K562 (cell line): ENCODE results near the gene GNAI2. TPM values are rescaled to one million over a fixed set of nuclear protein-coding genes. Genes with fewer than 3 reads are reported as not detected.
A peak's percentile ranks its signal among the peaks of the same experiment; 100 is the strongest.

ENCODE experiments used
- ATAC-seq: fragments of 200-7000 bp; cut with Tn5 transposase; 3 replicates; pipeline ENCODE4 v1.9.1; 2020; ENCODE audit warnings: moderate library complexity
- BruUV-seq: library from RNA; stranded (reverse); fragments of 400-500 nt; replicated peaks from 2 replicates; lab custom pipeline; 2021; lab: Mats Ljungman, UMichigan
- CTCF ChIA-PET: fragments of 300-600 bp; formaldehyde crosslinking; extraction: SDS; loops from one replicate; lab custom pipeline; 2021; ENCODE audit warnings: low intra/inter-chr PET ratio; lab: Yijun Ruan, JAX
- POLR2A ChIA-PET: fragments of 300-600, 350-650 bp; sonication (Branson Sonifier 250); formaldehyde crosslinking; extraction: SDS; loops from one replicate; lab custom pipeline; 2021; ENCODE audit warnings: antibody characterized with exemption, inconsistent platforms; lab: Yijun Ruan, JAX
- DNase-seq, 4 experiments: peaks; one replicate each; pipeline versions ENCODE4 v3.0.0 to v3.0.0-alpha.2; 2011 to 2018; ENCODE audit warnings: low spot score in 3 of 4, mixed read lengths in 3 of 4; ENCODE audit errors: extremely low read depth in 1 of 4
- FAIRE-seq: peaks from 2 replicates; lab custom pipeline; 2011; peaks lifted over from hg19 to GRCh38; lab: Jason Lieb, UNC
- H2AFZ ChIP-seq: 2 replicates; pipeline ENCODE4 v1.6.0; 2011; ENCODE audit warnings: low read depth, low read length, control low read depth, inconsistent platforms
- H3K27ac ChIP-seq: fragments of 200-600 bp; 3 replicates; pipeline ENCODE4 v1.8.0; 2011; ENCODE audit warnings: low read depth, mild to moderate bottlenecking, control low read depth, inconsistent platforms, low read length, moderate library complexity, mixed read lengths; ENCODE audit errors: extremely low read depth
- H3K27me3 ChIP-seq, 2 experiments: fragments of 300-600 bp in 1 of 2; 2 replicates in 1 of 2; 3 replicates in 1 of 2; pipeline versions ENCODE4 v1.6.0 to v1.8.0; 2011; ENCODE audit warnings: inconsistent platforms in 2 of 2, low read length in 2 of 2, mild to moderate bottlenecking in 1 of 2, mixed read lengths in 1 of 2, moderate library complexity in 1 of 2; ENCODE audit not compliant: control insufficient read depth in 2 of 2, insufficient read depth in 2 of 2
- H3K36me3 ChIP-seq: fragments of 300-600 bp; 3 replicates; pipeline ENCODE4 v1.8.0; 2011; ENCODE audit warnings: mild to moderate bottlenecking, low read length, inconsistent platforms; ENCODE audit not compliant: control insufficient read depth, insufficient read depth
- H3K4me1 ChIP-seq, 2 experiments: fragments of 200-600 bp in 1 of 2; replicated peaks in 1 of 2; 2 replicates in 1 of 2; 3 replicates in 1 of 2; pipeline versions ENCODE4 v1.5.1 to v1.8.0; 2011; ENCODE audit warnings: inconsistent platforms in 2 of 2, low read length in 2 of 2, mild to moderate bottlenecking in 1 of 2, mixed read lengths in 1 of 2, moderate library complexity in 1 of 2; ENCODE audit not compliant: control insufficient read depth in 2 of 2, insufficient read depth in 2 of 2
- H3K4me2 ChIP-seq: 2 replicates; pipeline ENCODE4 v1.6.1; 2011; ENCODE audit warnings: low read length, control low read depth, inconsistent platforms, mixed read lengths; ENCODE audit not compliant: insufficient read depth
- H3K4me3 ChIP-seq: fragments of 200-600 bp; sonication (generic), shearing (Covaris generic); 2 replicates; pipeline ENCODE4 v1.5.1; 2016; ENCODE audit warnings: control low read depth, inconsistent platforms
- H3K79me2 ChIP-seq: fragments of 200-600 bp; 3 replicates; pipeline ENCODE4 v1.8.0; 2011; ENCODE audit warnings: low read length, inconsistent platforms; ENCODE audit not compliant: control insufficient read depth, insufficient read depth
- H3K9ac ChIP-seq, 2 experiments: 2 replicates each; pipeline versions ENCODE4 v1.6.0 to v1.6.1; 2011; ENCODE audit warnings: low read depth in 2 of 2, low read length in 2 of 2, control low read depth in 1 of 2, inconsistent platforms in 1 of 2, mild to moderate bottlenecking in 1 of 2, mixed read lengths in 1 of 2; ENCODE audit not compliant: insufficient read depth in 1 of 2
- H3K9me1 ChIP-seq: one replicate; pipeline ENCODE4 v1.6.0; 2011; ENCODE audit warnings: inconsistent platforms, mild to moderate bottlenecking, low read length, moderate library complexity; ENCODE audit not compliant: control insufficient read depth, insufficient read depth
- H3K9me3 ChIP-seq: replicated peaks from 2 replicates; pipeline ENCODE4 v1.5.1; 2011; ENCODE audit warnings: low read depth, low read length, inconsistent platforms; ENCODE audit not compliant: control insufficient read depth, insufficient read depth
- H4K20me1 ChIP-seq: replicated peaks from 2 replicates; pipeline ENCODE4 v1.6.1; 2011; ENCODE audit warnings: low read length, inconsistent platforms, mixed read lengths; ENCODE audit not compliant: control insufficient read depth, insufficient read depth
- CSDE1 ChIP-seq, 2 experiments: fragments of 450-650 bp; IDR thresholded peaks; 2 replicates each; pipeline ENCODE4 v1.6.1; 2016; ENCODE audit warnings: mild to moderate bottlenecking in 1 of 2
- IRF2 ChIP-seq: sonication (generic); formaldehyde crosslinking; IDR thresholded peaks from 2 replicates; pipeline ENCODE4 v1.8.1; 2022; ENCODE audit warnings: mild to moderate bottlenecking, missing genetic modification reagents
- L3MBTL2 ChIP-seq: fragments of 450-650 bp; IDR thresholded peaks from 2 replicates; pipeline ENCODE4 v1.6.1; 2016; ENCODE audit warnings: mild to moderate bottlenecking, moderate library complexity
- RAD21 ChIP-seq, 2 experiments: fragments of 250-450 bp in 1 of 2; fragments of 450-650 bp in 1 of 2; sonication (Bioruptor Pico) in 1 of 2; formaldehyde crosslinking in 1 of 2; IDR thresholded peaks in 1 of 2; conservative IDR thresholded peaks in 1 of 2; 2 replicates each; pipeline versions ENCODE4 v1.4.0 to v1.8.0; 2020 to 2022; ENCODE audit warnings: mild to moderate bottlenecking in 2 of 2, moderate library complexity in 1 of 2
- RCOR1 ChIP-seq, 2 experiments: IDR thresholded peaks; 2 replicates each; pipeline ENCODE4 v1.6.1; 2012; ENCODE audit warnings: low read depth in 2 of 2, low read length in 2 of 2, borderline replicate concordance in 1 of 2, improper control_type of control experiment in 1 of 2
- SIN3A ChIP-seq, 2 experiments: fragments of 150-350 bp in 1 of 2; IDR thresholded peaks; 2 replicates each; pipeline ENCODE4 v1.6.1; 2011 to 2016; ENCODE audit warnings: borderline replicate concordance in 2 of 2, low read depth in 2 of 2, low read length in 2 of 2, mild to moderate bottlenecking in 2 of 2, moderate library complexity in 2 of 2; ENCODE audit not compliant: control insufficient read depth in 1 of 2
- SIN3B ChIP-seq: fragments of 450-650 bp; IDR thresholded peaks from 2 replicates; pipeline ENCODE4 v1.6.1; 2017; ENCODE audit warnings: low read depth, mild to moderate bottlenecking, moderate library complexity
- WGBS: fragments of 100-300 bp; shearing (Covaris generic); methylation state at CpG from one replicate; pipeline ENCODE4 v1.1.6; 2016; ENCODE audit warnings: low coverage, mixed read lengths; ENCODE audit not compliant: insufficient coverage; ENCODE audit errors: missing lambda C conversion rate; 5-methylcytosine and 5-hydroxymethylcytosine counted together
- in situ Hi-C: fragments of 300-500 bp; cut with MboI; formaldehyde crosslinking; loops from 4 replicates; pipeline ENCODE4 v1.15.0; 2018; ENCODE audit warnings: inconsistent platforms, mixed read lengths
- intact Hi-C: fragments of 100-400 bp; cut with micrococcal nuclease; formaldehyde crosslinking; loops from 2 replicates; pipeline ENCODE4 v1.14.2; 2022
- polyA plus RNA-seq, 8 experiments: library from polyadenylated mRNA; depleted of rRNA in 4 of 8; stranded (reverse) in 5 of 8; unstranded in 3 of 8; fragments of >200 nt; fragmentation: Nextera tagmentation in 2 of 8; fragmentation: Illumina TruSeq in 1 of 8; extraction: Ambion mirVana in 2 of 8; extraction: Trizol in 1 of 8; gene quantifications; 2 replicates each; pipeline versions ENCODE4 v1.2.1 to v1.2.3, GENCODE V29; 2011 to 2014; ENCODE audit warnings: inconsistent platforms in 1 of 8, missing spikeins in 1 of 8
- total RNA-seq, 7 experiments: library from RNA; depleted of rRNA in 6 of 7; stranded (reverse); fragments of >200 nt in 6 of 7; fragmentation: Illumina TruSeq in 2 of 7; extraction: Trizol in 2 of 7; gene quantifications; 2 replicates each; pipeline versions ENCODE4 v1.2.1 to v1.2.3, GENCODE V29; 2011 to 2021; ENCODE audit warnings: low replicate concordance in 1 of 7
- TF ChIP-seq, protein P1 (sequence below): fragments of 450-650 bp; IDR thresholded peaks from one replicate; pipeline ENCODE4 v1.6.1; 2018; ENCODE audit warnings: mild to moderate bottlenecking, moderate library complexity; ENCODE audit not compliant: partially characterized antibody
- TF ChIP-seq, protein P2 (sequence below): sonication (generic); formaldehyde crosslinking; IDR thresholded peaks from 2 replicates; pipeline ENCODE4 v1.8.0; 2022; ENCODE audit warnings: mild to moderate bottlenecking, missing genetic modification reagents
- TF ChIP-seq, protein P3 (sequence below): fragments of 150-350 bp; IDR thresholded peaks from 2 replicates; pipeline ENCODE4 v1.6.1; 2014; ENCODE audit warnings: low read depth, mild to moderate bottlenecking, low read length, borderline replicate concordance

The GNAI2 gene
- total and polyA plus RNA-seq, 9 of the 15 experiments (the other 6 are each of a cell fraction or from before 2014, with no cell fraction given): 1.1 to 72.2 (median 42.7) TPM

DNA sequence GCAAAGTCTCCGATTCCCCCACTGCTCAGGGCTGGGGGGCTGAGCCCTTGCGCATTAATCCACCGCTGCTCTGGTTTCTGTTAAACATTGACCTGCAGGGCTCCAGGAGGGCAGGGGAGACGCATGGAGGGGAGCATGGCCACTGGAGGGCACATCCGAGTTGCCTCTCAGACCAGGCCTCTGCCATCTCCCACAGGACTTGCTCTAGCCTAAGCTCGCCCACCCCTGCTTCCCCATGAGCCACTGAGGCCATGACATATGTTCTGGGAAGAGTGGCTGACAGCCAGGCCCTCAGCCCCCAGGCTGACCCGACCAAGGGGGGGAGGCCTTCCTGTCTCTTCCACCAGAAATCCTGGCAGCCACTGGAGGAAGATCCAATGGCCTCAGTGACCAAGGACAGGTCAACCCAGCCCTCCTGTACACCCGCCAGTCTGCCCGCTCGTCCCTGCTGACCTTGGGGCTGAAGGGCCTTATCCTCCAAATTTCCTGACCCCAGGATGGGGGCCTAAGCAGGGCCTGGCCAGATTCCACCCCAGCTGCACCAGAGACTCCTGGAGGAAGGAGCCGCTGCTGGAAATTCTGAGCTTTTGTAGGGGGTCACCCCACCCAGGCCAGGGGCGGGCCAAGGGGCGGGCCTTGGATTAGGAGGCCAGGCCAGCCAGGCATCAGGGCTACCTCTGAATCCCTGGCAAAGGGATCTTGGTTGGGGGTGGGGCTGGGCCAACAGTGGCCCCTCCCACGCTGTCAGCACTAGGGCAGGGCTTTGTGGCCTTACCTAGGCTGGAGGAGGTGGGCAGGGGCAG lies 67.2 kb downstream of the GNAI2 start, which contains the start of gene HYAL1:
HYAL1 (minus strand) TSS at position 562 of the 803 bp plus-strand sequence. CDS start 618 bp downstream, outside the sequence.
- H3K27me3 ChIP-seq: no peaks in the 10 kb centered on the region
- BruUV-seq: TSS peak; percentile 78
- H3K9me3 ChIP-seq: no peaks in the 10 kb centered on the region
- DNase-seq (peak; percentile 76 to 83 (median 82)), FAIRE-seq (peak; percentile 77), ATAC-seq (peak; percentile 57)
- H3K4me1 ChIP-seq: peaks cover 21 to 47% of the 10 kb centered on the region in 2 experiments; a peak in 4 of 5 replicates
- 30% methylated on average over 11 of the region's 14 CpGs for WGBS
- peak within 1 kb of the TSS; percentile 83 for H3K27ac ChIP-seq
- H2AFZ ChIP-seq: peak within 1 kb of the TSS; percentile 80
- H4K20me1 ChIP-seq: no peaks in the 10 kb centered on the region
- POLR2A ChIA-PET: interaction anchor here (0.5 to 1.5 kb wide), 12 partner anchors 12 to 70 kb away, joined by 3 to 5 read pairs (median 4); partner anchors contain the start of gene TUSC2
- peaks cover 38% of the 10 kb centered on the region for H3K79me2 ChIP-seq
- H3K9ac ChIP-seq: peak within 1 kb of the TSS; percentile 68 to 93
- in situ Hi-C loops (no loop called here), intact Hi-C loops (no loop called here)
- CTCF ChIA-PET: no interaction called here
- peaks cover 8% of the 10 kb centered on the region; the same call in 2 of the 3 replicates for H3K36me3 ChIP-seq
- H3K4me3 ChIP-seq: peak within 1 kb of the TSS; percentile 45
- no peaks in the 10 kb centered on the region for H3K9me1 ChIP-seq
- H3K4me2 ChIP-seq: peak within 1 kb of the TSS; percentile 80
- no peak for TF ChIP-seq RCOR1 (IDR thresholded peaks at IDR 0.05; ENCODE audit: borderline replicate concordance in 1 of 2, low read depth in 2 of 2, low read length in 2 of 2)
- no peak for TF ChIP-seq CSDE1 (IDR thresholded peaks at IDR 0.05)
- TF ChIP-seq, protein P1, sequence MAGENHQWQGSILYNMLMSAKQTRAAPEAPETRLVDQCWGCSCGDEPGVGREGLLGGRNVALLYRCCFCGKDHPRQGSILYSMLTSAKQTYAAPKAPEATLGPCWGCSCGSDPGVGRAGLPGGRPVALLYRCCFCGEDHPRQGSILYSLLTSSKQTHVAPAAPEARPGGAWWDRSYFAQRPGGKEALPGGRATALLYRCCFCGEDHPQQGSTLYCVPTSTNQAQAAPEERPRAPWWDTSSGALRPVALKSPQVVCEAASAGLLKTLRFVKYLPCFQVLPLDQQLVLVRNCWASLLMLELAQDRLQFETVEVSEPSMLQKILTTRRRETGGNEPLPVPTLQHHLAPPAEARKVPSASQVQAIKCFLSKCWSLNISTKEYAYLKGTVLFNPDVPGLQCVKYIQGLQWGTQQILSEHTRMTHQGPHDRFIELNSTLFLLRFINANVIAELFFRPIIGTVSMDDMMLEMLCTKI: no peak
- TF ChIP-seq SIN3A (IDR thresholded peaks at IDR 0.05; ENCODE audit: borderline replicate concordance in 2 of 2, control insufficient read depth in 1 of 2, low read depth in 2 of 2, low read length in 2 of 2): no peak
- TF ChIP-seq SIN3B: no peak
- 0 out of 2 replicates have a peak, but pooled peaks have one; percentile 21 for TF ChIP-seq L3MBTL2
- TF ChIP-seq, protein P2, sequence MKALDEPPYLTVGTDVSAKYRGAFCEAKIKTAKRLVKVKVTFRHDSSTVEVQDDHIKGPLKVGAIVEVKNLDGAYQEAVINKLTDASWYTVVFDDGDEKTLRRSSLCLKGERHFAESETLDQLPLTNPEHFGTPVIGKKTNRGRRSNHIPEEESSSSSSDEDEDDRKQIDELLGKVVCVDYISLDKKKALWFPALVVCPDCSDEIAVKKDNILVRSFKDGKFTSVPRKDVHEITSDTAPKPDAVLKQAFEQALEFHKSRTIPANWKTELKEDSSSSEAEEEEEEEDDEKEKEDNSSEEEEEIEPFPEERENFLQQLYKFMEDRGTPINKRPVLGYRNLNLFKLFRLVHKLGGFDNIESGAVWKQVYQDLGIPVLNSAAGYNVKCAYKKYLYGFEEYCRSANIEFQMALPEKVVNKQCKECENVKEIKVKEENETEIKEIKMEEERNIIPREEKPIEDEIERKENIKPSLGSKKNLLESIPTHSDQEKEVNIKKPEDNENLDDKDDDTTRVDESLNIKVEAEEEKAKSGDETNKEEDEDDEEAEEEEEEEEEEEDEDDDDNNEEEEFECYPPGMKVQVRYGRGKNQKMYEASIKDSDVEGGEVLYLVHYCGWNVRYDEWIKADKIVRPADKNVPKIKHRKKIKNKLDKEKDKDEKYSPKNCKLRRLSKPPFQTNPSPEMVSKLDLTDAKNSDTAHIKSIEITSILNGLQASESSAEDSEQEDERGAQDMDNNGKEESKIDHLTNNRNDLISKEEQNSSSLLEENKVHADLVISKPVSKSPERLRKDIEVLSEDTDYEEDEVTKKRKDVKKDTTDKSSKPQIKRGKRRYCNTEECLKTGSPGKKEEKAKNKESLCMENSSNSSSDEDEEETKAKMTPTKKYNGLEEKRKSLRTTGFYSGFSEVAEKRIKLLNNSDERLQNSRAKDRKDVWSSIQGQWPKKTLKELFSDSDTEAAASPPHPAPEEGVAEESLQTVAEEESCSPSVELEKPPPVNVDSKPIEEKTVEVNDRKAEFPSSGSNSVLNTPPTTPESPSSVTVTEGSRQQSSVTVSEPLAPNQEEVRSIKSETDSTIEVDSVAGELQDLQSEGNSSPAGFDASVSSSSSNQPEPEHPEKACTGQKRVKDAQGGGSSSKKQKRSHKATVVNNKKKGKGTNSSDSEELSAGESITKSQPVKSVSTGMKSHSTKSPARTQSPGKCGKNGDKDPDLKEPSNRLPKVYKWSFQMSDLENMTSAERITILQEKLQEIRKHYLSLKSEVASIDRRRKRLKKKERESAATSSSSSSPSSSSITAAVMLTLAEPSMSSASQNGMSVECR (CRISPR knock-in tag): no peak
- TF ChIP-seq IRF2: no peak
- TF ChIP-seq, protein P3, sequence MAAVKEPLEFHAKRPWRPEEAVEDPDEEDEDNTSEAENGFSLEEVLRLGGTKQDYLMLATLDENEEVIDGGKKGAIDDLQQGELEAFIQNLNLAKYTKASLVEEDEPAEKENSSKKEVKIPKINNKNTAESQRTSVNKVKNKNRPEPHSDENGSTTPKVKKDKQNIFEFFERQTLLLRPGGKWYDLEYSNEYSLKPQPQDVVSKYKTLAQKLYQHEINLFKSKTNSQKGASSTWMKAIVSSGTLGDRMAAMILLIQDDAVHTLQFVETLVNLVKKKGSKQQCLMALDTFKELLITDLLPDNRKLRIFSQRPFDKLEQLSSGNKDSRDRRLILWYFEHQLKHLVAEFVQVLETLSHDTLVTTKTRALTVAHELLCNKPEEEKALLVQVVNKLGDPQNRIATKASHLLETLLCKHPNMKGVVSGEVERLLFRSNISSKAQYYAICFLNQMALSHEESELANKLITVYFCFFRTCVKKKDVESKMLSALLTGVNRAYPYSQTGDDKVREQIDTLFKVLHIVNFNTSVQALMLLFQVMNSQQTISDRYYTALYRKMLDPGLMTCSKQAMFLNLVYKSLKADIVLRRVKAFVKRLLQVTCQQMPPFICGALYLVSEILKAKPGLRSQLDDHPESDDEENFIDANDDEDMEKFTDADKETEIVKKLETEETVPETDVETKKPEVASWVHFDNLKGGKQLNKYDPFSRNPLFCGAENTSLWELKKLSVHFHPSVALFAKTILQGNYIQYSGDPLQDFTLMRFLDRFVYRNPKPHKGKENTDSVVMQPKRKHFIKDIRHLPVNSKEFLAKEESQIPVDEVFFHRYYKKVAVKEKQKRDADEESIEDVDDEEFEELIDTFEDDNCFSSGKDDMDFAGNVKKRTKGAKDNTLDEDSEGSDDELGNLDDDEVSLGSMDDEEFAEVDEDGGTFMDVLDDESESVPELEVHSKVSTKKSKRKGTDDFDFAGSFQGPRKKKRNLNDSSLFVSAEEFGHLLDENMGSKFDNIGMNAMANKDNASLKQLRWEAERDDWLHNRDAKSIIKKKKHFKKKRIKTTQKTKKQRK: no peak
- peak in 1 of 2 experiments; percentile 28; a peak in 1 of 4 replicates for TF ChIP-seq RAD21 (CRISPR knock-in tag; conservative IDR thresholded peaks at IDR 0.05 in 1 of 2, IDR thresholded peaks at IDR 0.05 in 1 of 2)
